Astrocyte of the spinal cord (primary cell): ENCODE results near the gene ZDHHC8.

ENCODE experiments used
- DNase-seq: peaks from one replicate; pipeline ENCODE4 v3.0.0; 2011; ENCODE audit warnings: low read depth, low spot score
- H3K4me3 ChIP-seq: 2 replicates; pipeline ENCODE4 v1.5.1; 2011; ENCODE audit warnings: low read depth, mild to moderate bottlenecking, low read length, moderate library complexity
- in situ Hi-C: cut with HindIII; loops from 2 replicates; pipeline ENCODE4 v1.10.0; 2017; ENCODE audit warnings: low sequenced_read_pairs
- TF ChIP-seq, protein P1 (sequence below): IDR thresholded peaks from 2 replicates; pipeline ENCODE4 v1.5.1; 2012; ENCODE audit warnings: low read depth, mild to moderate bottlenecking, low read length, inconsistent platforms

Gene ZDHHC8

DNA sequence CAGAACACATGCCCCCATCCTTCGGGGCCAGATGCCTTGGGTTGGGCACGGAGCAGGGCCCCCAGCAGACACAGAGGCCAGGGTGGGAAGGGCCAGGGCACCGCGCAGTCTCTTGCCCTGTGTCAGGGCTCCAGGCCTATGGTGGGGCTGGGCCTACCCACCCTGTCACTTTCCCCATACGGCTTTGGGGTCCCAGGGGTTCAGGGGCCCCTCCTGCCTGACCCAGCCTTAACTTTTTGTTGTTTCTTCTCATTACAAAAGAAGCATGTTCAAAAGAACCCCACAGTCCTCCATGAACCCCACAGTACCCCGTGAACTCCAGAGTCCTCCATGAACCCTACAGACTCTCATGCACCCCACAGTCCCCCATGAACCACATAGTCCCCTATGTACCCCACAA, 52.2 kb downstream of the ZDHHC8 start:
- no peak overlapping the region for H3K4me3 ChIP-seq
- in situ Hi-C loops: no loop called here
- DNase-seq: no peak
- TF ChIP-seq, protein P1, sequence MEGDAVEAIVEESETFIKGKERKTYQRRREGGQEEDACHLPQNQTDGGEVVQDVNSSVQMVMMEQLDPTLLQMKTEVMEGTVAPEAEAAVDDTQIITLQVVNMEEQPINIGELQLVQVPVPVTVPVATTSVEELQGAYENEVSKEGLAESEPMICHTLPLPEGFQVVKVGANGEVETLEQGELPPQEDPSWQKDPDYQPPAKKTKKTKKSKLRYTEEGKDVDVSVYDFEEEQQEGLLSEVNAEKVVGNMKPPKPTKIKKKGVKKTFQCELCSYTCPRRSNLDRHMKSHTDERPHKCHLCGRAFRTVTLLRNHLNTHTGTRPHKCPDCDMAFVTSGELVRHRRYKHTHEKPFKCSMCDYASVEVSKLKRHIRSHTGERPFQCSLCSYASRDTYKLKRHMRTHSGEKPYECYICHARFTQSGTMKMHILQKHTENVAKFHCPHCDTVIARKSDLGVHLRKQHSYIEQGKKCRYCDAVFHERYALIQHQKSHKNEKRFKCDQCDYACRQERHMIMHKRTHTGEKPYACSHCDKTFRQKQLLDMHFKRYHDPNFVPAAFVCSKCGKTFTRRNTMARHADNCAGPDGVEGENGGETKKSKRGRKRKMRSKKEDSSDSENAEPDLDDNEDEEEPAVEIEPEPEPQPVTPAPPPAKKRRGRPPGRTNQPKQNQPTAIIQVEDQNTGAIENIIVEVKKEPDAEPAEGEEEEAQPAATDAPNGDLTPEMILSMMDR: no peak

DNA sequence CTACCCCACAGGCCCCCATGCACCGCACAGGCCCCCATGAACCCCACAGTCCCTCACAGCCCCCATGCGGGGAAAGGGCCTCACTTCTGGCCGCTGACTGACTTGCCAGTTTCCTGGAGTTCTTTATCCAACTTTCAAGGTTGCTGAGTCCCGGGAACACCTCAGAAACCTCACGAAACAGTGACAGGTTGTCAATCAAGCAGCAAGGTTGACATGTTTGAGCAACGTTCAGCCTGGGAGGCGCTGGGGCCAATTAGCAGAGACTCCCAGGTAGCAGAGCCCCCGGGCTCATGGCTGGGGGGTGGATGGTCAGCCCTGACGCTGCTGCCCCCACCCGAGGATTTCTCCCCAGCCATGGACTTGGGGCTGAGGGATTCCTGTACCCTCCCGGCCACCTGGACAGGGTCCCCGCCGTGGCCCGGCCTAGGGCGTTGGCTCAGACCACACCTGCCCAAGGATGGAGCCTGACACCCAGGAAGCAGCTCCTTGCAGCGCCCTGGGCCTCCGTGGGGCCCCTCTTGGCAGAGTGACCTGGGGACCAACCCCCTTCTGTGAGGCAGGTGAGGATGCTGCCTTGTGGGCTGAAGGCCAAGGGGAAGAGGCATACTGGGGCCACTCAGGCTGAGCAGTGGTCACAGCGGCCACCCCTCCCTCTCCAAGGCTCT, 53.0 kb downstream of the ZDHHC8 start:
- in situ Hi-C loops: no loop called here
- DNase-seq: no peak

DNA sequence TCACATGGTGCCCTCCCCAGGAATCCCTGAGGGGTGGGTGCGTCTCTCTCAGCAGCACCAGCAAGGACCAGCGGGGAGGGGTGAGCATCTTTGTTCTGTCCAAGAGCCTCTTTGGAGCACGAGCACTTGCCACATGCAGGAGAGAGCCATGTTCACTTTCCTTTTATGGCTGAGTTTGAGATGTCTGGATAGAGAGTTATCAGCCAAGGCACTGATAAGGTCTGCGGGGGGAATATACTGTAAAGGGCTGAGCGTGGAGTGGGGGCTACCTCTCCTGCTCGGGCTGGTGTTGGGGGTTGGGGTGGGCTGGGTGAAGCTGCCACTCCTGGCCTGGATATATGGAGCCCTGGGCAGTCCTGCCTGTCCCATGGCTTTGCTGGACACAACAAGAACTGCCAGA, 54.1 kb downstream of the ZDHHC8 start:
- H3K4me3 ChIP-seq: no peak overlapping the region
- TF ChIP-seq, protein P1: no peak
- DNase-seq: no peak
- in situ Hi-C loops: no loop called here

More for the DNA sequence above, 53.0 kb downstream of the ZDHHC8 start:
- H3K4me3 ChIP-seq: no peak overlapping the region
- TF ChIP-seq, protein P1: no peak

DNA sequence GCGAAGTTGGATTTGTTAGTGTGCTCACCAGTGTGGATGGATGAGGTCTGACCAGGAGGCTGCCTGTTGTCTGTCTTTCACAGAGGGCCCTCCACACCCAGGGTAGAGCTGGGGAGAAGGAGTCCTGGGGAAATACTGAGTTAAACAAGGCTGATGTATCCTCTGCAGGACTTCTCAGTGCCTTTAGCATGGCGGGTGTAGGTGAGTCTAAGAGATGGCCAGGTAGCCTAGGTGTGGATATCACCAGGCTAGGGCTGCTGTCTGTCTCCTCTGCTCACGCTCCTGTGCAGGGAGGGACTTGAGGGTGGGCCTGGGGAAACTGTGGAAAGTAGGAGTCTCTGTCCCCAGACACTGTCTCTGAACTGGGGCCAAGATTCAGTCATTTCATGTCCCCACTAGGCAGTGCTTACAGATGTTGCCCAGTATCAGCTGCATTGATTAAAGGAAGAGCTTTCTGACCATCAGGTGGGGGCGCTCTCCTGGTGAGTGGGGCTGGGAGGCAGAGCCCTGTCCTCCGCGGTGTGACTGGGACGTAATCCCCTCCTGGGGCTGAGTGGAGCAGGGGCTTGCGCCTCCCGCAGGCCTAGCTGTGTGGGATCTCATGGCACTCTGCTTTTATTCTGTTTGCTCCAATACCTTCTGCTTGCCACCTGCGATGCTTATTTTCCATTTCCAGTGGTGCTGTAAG, 54.7 kb downstream of the ZDHHC8 start:
- no peak for DNase-seq
- H3K4me3 ChIP-seq: no peak overlapping the region
- TF ChIP-seq, protein P1: peak; percentile 5
- in situ Hi-C loops: no loop called here

DNA sequence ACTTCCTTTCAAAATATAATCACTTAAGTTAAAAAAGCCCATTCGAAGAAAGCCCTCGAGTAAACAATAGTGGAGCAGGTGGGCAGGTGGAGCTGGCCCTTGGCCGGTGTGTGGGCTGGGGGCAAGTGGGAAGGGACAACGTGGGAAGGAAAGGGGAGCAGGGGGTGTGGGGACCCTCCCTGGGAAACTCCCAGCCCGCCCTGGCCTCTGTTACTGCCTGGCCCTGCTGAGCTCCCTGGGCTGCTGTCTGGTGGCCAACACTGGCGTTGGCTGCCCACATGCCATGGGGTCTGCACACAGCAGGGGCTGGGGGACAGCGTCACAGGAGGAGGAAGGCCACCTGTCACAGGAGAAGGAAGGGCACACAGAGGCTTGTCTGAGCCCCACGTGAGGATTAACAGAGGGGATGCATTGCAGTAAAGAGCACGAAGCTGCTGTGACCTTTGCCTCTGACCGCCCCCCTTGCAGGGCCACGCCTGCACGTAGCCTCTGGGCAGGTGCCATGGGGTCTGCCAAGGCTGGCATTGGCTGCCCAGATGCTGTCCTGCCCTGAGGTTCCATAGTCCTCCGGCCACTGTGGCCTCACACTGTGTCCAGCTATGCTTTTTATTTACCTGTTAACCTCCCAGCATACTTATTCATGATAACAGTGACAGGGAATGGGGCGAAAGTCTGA, 55.4 kb downstream of the ZDHHC8 start:
- TF ChIP-seq, protein P1: no peak
- DNase-seq: no peak
- in situ Hi-C loops: no loop called here
- H3K4me3 ChIP-seq: no peak overlapping the region

DNA sequence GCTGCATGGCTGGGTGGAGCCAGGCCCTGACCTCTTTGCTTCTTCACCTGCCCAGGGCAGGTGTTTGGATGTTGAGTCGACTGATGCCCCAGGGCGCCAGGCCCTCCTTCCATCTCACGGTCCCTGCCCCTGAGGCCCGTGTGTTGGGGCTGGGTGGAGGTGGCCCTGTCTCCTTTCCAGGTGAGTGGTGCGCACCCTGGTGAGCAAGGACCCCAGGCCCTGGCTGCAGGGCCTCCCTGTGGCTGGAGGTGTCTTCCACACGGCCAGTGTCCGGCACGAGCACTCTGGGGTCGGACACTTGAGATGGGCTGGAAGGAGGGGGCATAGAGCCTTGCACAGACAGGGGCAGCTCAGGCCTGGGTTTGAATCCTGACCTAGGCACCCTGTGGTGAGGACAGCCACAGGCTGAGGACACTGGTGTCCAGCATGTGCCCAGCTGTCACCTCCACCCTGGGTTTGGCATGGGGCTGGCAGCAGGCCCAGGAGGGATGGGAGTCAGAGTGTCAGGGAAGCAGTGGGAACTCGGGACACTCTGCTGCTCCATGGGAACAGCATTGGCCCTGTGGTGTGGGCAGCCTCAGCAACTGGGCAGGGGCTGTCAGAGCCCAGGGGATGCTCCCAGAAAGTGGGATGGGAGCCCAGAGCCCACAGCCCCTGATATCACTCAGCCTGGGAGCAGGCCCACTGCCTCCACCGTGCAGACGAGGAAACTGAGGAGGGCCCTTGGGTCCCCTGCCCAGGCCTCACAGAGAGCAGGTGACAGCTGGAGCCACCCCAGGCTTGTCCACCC, 56.4 kb downstream of the ZDHHC8 start:
- H3K4me3 ChIP-seq: no peak overlapping the region
- no peak for DNase-seq
- TF ChIP-seq, protein P1: no peak
- in situ Hi-C loops: no loop called here
